ENCODE measurements around the gene PTAR1.

PTAR1 gene

GRCh38 chr9:69674112-69674685, 85.6 kb downstream of the PTAR1 start:
- DNase-seq: no peak

GRCh38 chr9:69673311-69673640, 86.5 kb downstream of the PTAR1 start:
- DNase-seq: no peak

- DNase-seq: peak in 55 of 56 donors; percentile 28 to 90 (median 78)
Observed at GRCh38 chr9:69672596-69673310, 87.1 kb downstream of the PTAR1 start.

- peak in 55 of 56 donors; percentile 21 to 90 (median 75) for DNase-seq
Observed at GRCh38 chr9:69671879-69672595, 87.8 kb downstream of the PTAR1 start, which contains the start of gene APBA1. APBA1 (minus strand) TSS chr9:69672371.

- peak in 34 of 56 donors; percentile 9 to 64 (median 38) for DNase-seq
Observed at GRCh38 chr9:69671311-69671878, 88.4 kb downstream of the PTAR1 start.

GRCh38 chr9:69667306-69667705, 92.5 kb downstream of the PTAR1 start:
- no peak for DNase-seq

- DNase-seq: no peak
Observed at GRCh38 chr9:69660304-69660703, 99.5 kb downstream of the PTAR1 start.

All from amygdala (tissue), 56 donors.